K562 (cell line): ENCODE results near the gene MAST4. TPM values are rescaled to one million over a fixed set of nuclear protein-coding genes. Genes with fewer than 3 reads are reported as not detected.

ENCODE experiments used
- ATAC-seq: fragments of 200-7000 bp; cut with Tn5 transposase; 3 replicates; pipeline ENCODE4 v1.9.1; 2020; ENCODE audit warnings: moderate library complexity
- BruUV-seq: library from RNA; stranded (reverse); fragments of 400-500 nt; replicated peaks from 2 replicates; lab custom pipeline; 2021; lab: Mats Ljungman, UMichigan
- CTCF ChIA-PET: fragments of 300-600 bp; formaldehyde crosslinking; extraction: SDS; loops from one replicate; lab custom pipeline; 2021; ENCODE audit warnings: low intra/inter-chr PET ratio; lab: Yijun Ruan, JAX
- POLR2A ChIA-PET: fragments of 300-600, 350-650 bp; sonication (Branson Sonifier 250); formaldehyde crosslinking; extraction: SDS; loops from one replicate; lab custom pipeline; 2021; ENCODE audit warnings: antibody characterized with exemption, inconsistent platforms; lab: Yijun Ruan, JAX
- DNase-seq, 4 experiments: peaks; one replicate each; pipeline versions ENCODE4 v3.0.0 to v3.0.0-alpha.2; 2011 to 2018; ENCODE audit warnings: low spot score in 3 of 4, mixed read lengths in 3 of 4; ENCODE audit errors: extremely low read depth in 1 of 4
- FAIRE-seq: peaks from 2 replicates; lab custom pipeline; 2011; peaks lifted over from hg19 to GRCh38; lab: Jason Lieb, UNC
- H2AFZ ChIP-seq: 2 replicates; pipeline ENCODE4 v1.6.0; 2011; ENCODE audit warnings: low read depth, low read length, control low read depth, inconsistent platforms
- H3K27ac ChIP-seq: fragments of 200-600 bp; 3 replicates; pipeline ENCODE4 v1.8.0; 2011; ENCODE audit warnings: low read depth, mild to moderate bottlenecking, control low read depth, inconsistent platforms, low read length, moderate library complexity, mixed read lengths; ENCODE audit errors: extremely low read depth
- H3K27me3 ChIP-seq, 2 experiments: fragments of 300-600 bp in 1 of 2; 2 replicates in 1 of 2; 3 replicates in 1 of 2; pipeline versions ENCODE4 v1.6.0 to v1.8.0; 2011; ENCODE audit warnings: inconsistent platforms in 2 of 2, low read length in 2 of 2, mild to moderate bottlenecking in 1 of 2, mixed read lengths in 1 of 2, moderate library complexity in 1 of 2; ENCODE audit not compliant: control insufficient read depth in 2 of 2, insufficient read depth in 2 of 2
- H3K36me3 ChIP-seq: fragments of 300-600 bp; 3 replicates; pipeline ENCODE4 v1.8.0; 2011; ENCODE audit warnings: mild to moderate bottlenecking, low read length, inconsistent platforms; ENCODE audit not compliant: control insufficient read depth, insufficient read depth
- H3K4me1 ChIP-seq, 2 experiments: fragments of 200-600 bp in 1 of 2; replicated peaks in 1 of 2; 2 replicates in 1 of 2; 3 replicates in 1 of 2; pipeline versions ENCODE4 v1.5.1 to v1.8.0; 2011; ENCODE audit warnings: inconsistent platforms in 2 of 2, low read length in 2 of 2, mild to moderate bottlenecking in 1 of 2, mixed read lengths in 1 of 2, moderate library complexity in 1 of 2; ENCODE audit not compliant: control insufficient read depth in 2 of 2, insufficient read depth in 2 of 2
- H3K4me2 ChIP-seq: 2 replicates; pipeline ENCODE4 v1.6.1; 2011; ENCODE audit warnings: low read length, control low read depth, inconsistent platforms, mixed read lengths; ENCODE audit not compliant: insufficient read depth
- H3K4me3 ChIP-seq: fragments of 200-600 bp; sonication (generic), shearing (Covaris generic); 2 replicates; pipeline ENCODE4 v1.5.1; 2016; ENCODE audit warnings: control low read depth, inconsistent platforms
- H3K79me2 ChIP-seq: fragments of 200-600 bp; 3 replicates; pipeline ENCODE4 v1.8.0; 2011; ENCODE audit warnings: low read length, inconsistent platforms; ENCODE audit not compliant: control insufficient read depth, insufficient read depth
- H3K9ac ChIP-seq, 2 experiments: 2 replicates each; pipeline versions ENCODE4 v1.6.0 to v1.6.1; 2011; ENCODE audit warnings: low read depth in 2 of 2, low read length in 2 of 2, control low read depth in 1 of 2, inconsistent platforms in 1 of 2, mild to moderate bottlenecking in 1 of 2, mixed read lengths in 1 of 2; ENCODE audit not compliant: insufficient read depth in 1 of 2
- H3K9me1 ChIP-seq: one replicate; pipeline ENCODE4 v1.6.0; 2011; ENCODE audit warnings: inconsistent platforms, mild to moderate bottlenecking, low read length, moderate library complexity; ENCODE audit not compliant: control insufficient read depth, insufficient read depth
- H3K9me3 ChIP-seq: replicated peaks from 2 replicates; pipeline ENCODE4 v1.5.1; 2011; ENCODE audit warnings: low read depth, low read length, inconsistent platforms; ENCODE audit not compliant: control insufficient read depth, insufficient read depth
- H4K20me1 ChIP-seq: replicated peaks from 2 replicates; pipeline ENCODE4 v1.6.1; 2011; ENCODE audit warnings: low read length, inconsistent platforms, mixed read lengths; ENCODE audit not compliant: control insufficient read depth, insufficient read depth
- GABPA ChIP-seq: fragments of 200-800 bp; sonication (Bioruptor generic); conservative IDR thresholded peaks from 2 replicates; pipeline ENCODE4 v1.6.1; 2016; ENCODE audit warnings: low read depth, missing genetic modification characterization, missing compliant biosample characterization
- SFPQ ChIP-seq: fragments of 200-400 bp; formaldehyde crosslinking; IDR thresholded peaks from 2 replicates; pipeline ENCODE4 v1.6.1; 2017; ENCODE audit warnings: mild to moderate bottlenecking, low read depth, low read length, moderate library complexity
- WGBS: fragments of 100-300 bp; shearing (Covaris generic); methylation state at CpG from one replicate; pipeline ENCODE4 v1.1.6; 2016; ENCODE audit warnings: low coverage, mixed read lengths; ENCODE audit not compliant: insufficient coverage; ENCODE audit errors: missing lambda C conversion rate; 5-methylcytosine and 5-hydroxymethylcytosine counted together
- in situ Hi-C: fragments of 300-500 bp; cut with MboI; formaldehyde crosslinking; loops from 4 replicates; pipeline ENCODE4 v1.15.0; 2018; ENCODE audit warnings: inconsistent platforms, mixed read lengths
- intact Hi-C: fragments of 100-400 bp; cut with micrococcal nuclease; formaldehyde crosslinking; loops from 2 replicates; pipeline ENCODE4 v1.14.2; 2022
- polyA plus RNA-seq, 8 experiments: library from polyadenylated mRNA; depleted of rRNA in 4 of 8; stranded (reverse) in 5 of 8; unstranded in 3 of 8; fragments of >200 nt; fragmentation: Nextera tagmentation in 2 of 8; fragmentation: Illumina TruSeq in 1 of 8; extraction: Ambion mirVana in 2 of 8; extraction: Trizol in 1 of 8; gene quantifications; 2 replicates each; pipeline versions ENCODE4 v1.2.1 to v1.2.3, GENCODE V29; 2011 to 2014; ENCODE audit warnings: inconsistent platforms in 1 of 8, missing spikeins in 1 of 8
- total RNA-seq, 7 experiments: library from RNA; depleted of rRNA in 6 of 7; stranded (reverse); fragments of >200 nt in 6 of 7; fragmentation: Illumina TruSeq in 2 of 7; extraction: Trizol in 2 of 7; gene quantifications; 2 replicates each; pipeline versions ENCODE4 v1.2.1 to v1.2.3, GENCODE V29; 2011 to 2021; ENCODE audit warnings: low replicate concordance in 1 of 7
- TF ChIP-seq, protein P1 (sequence below): fragments of 450-650 bp; IDR thresholded peaks from 2 replicates; pipeline ENCODE4 v1.6.1; 2017; ENCODE audit warnings: antibody characterized with exemption, mild to moderate bottlenecking

Gene MAST4
- total and polyA plus RNA-seq, 9 of the 15 experiments (the other 6 are each of a cell fraction or from before 2014, with no cell fraction given): 0.88 to 10.1 (median 5.2) TPM

DNA sequence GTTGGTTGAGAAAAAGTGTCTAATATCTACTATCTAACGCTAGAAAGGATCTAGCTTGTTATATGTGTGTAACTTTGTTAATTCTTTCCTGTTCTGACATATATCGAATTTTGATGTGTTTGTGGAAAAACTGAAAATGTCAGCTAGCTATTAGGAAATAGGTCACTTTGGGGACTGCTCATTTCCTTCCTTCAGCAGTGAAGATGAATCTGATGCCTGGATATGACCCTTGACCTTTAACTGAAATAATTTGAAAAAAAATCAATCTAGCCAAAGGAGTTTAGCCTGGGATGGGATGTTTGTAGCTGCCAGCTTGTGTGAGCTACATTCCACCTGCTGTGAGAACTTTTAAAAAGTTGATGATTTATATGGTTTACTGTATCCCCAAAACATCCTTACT lies 533.6 kb downstream of the MAST4 start:
- Histone ChIP-seq H4K20me1 (no peaks in the 10 kb centered on the region), H2AFZ (no peak overlapping the region), H3K9me1 (no peaks in the 10 kb centered on the region), H3K79me2 (no peaks in the 10 kb centered on the region), H3K36me3 (no peaks in the 10 kb centered on the region; the same call in 1 of the 3 replicates), H3K4me2 (no peak overlapping the region), H3K9me3 (no peaks in the 10 kb centered on the region), H3K27me3 (no peaks in the 10 kb centered on the region), H3K9ac (no peak overlapping the region), H3K4me3 (no peak overlapping the region), H3K4me1 (no peaks in the 10 kb centered on the region), H3K27ac (no peak overlapping the region)
- in situ Hi-C loops (no loop called here), intact Hi-C loops (no loop called here)
- WGBS: 67% methylated on average over 2 of the region's 2 CpGs
- no peak for TF ChIP-seq GABPA
- TF ChIP-seq, protein P1, sequence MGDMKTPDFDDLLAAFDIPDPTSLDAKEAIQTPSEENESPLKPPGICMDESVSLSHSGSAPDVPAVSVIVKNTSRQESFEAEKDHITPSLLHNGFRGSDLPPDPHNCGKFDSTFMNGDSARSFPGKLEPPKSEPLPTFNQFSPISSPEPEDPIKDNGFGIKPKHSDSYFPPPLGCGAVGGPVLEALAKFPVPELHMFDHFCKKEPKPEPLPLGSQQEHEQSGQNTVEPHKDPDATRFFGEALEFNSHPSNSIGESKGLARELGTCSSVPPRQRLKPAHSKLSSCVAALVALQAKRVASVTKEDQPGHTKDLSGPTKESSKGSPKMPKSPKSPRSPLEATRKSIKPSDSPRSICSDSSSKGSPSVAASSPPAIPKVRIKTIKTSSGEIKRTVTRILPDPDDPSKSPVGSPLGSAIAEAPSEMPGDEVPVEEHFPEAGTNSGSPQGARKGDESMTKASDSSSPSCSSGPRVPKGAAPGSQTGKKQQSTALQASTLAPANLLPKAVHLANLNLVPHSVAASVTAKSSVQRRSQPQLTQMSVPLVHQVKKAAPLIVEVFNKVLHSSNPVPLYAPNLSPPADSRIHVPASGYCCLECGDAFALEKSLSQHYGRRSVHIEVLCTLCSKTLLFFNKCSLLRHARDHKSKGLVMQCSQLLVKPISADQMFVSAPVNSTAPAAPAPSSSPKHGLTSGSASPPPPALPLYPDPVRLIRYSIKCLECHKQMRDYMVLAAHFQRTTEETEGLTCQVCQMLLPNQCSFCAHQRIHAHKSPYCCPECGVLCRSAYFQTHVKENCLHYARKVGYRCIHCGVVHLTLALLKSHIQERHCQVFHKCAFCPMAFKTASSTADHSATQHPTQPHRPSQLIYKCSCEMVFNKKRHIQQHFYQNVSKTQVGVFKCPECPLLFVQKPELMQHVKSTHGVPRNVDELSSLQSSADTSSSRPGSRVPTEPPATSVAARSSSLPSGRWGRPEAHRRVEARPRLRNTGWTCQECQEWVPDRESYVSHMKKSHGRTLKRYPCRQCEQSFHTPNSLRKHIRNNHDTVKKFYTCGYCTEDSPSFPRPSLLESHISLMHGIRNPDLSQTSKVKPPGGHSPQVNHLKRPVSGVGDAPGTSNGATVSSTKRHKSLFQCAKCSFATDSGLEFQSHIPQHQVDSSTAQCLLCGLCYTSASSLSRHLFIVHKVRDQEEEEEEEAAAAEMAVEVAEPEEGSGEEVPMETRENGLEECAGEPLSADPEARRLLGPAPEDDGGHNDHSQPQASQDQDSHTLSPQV: no peak
- TF ChIP-seq SFPQ: no peak
- CTCF ChIA-PET: no interaction called here
- POLR2A ChIA-PET: interaction anchor here (1.1 kb wide), 1 partner anchor 13 kb away, joined by 3 read pairs; no protein-coding TSS in a partner anchor
- no TSS peak for BruUV-seq
- DNase-seq: no peak
- ATAC-seq: no peak
- no peak for FAIRE-seq
